Adrenal gland (tissue), 5 donors: ENCODE results near the gene NR3C1.

ENCODE experiments used
- CTCF ChIP-seq, 6 experiments: fragments of 450-650 bp in 4 of 6; fragments of 200-600 bp in 2 of 6; sonication (generic) in 1 of 6; IDR thresholded peaks; 1 replicate in 5 of 6; 2 replicates in 1 of 6; pipeline versions ENCODE4 v1.5.1 to v1.8.0; 2016 to 2021; ENCODE audit warnings: antibody characterized with exemption in 6 of 6, mild to moderate bottlenecking in 2 of 6, moderate library complexity in 1 of 6
- POLR2A ChIP-seq, 2 donors: fragments of 450-650 bp; IDR thresholded peaks; one replicate each; pipeline ENCODE4 v1.6.1; 2017; ENCODE audit warnings: antibody characterized with exemption in 2 of 2, mild to moderate bottlenecking in 2 of 2, moderate library complexity in 1 of 2
- donor health status: DM: no; HTN: no; CAD: no.

GRCh38 chr5:143413958-143414669 is 10.6 kb upstream of the NR3C1 start:
- TF ChIP-seq CTCF (IDR thresholded peaks at IDR 0.05): no peak
- no peak for TF ChIP-seq POLR2A (IDR thresholded peaks at IDR 0.05)
